Trophoblast cell (in vitro differentiated cells and primary cell): ENCODE measurements around the gene CXCR2.

Experiments
- DNase-seq, 2 donors: peaks; one replicate each; pipeline ENCODE4 v3.0.0-alpha.2; 2016
- H2AFZ ChIP-seq: 2 replicates; pipeline ENCODE4 v1.6.1; 2013; ENCODE audit warnings: low read length, moderate library complexity, mild to moderate bottlenecking; ENCODE audit not compliant: insufficient read depth, poor library complexity
- H2AK5ac ChIP-seq: 2 replicates; pipeline ENCODE4 v1.6.1; 2013; ENCODE audit warnings: mild to moderate bottlenecking, low read length
- H2BK120ac ChIP-seq: 2 replicates; pipeline ENCODE4 v1.6.1; 2013; ENCODE audit warnings: low read length, mild to moderate bottlenecking, moderate library complexity; ENCODE audit not compliant: insufficient read depth, poor library complexity
- H2BK12ac ChIP-seq: 2 replicates; pipeline ENCODE4 v1.6.1; 2013; ENCODE audit warnings: mild to moderate bottlenecking, low read length, moderate library complexity
- H2BK5ac ChIP-seq: 2 replicates; pipeline ENCODE4 v1.6.1; 2013; ENCODE audit warnings: low read length, low read depth, moderate library complexity, mild to moderate bottlenecking; ENCODE audit not compliant: poor library complexity
- H3K14ac ChIP-seq: 2 replicates; pipeline ENCODE4 v1.6.1; 2013; ENCODE audit warnings: mild to moderate bottlenecking, low read length
- H3K18ac ChIP-seq: 2 replicates; pipeline ENCODE4 v1.6.1; 2013; ENCODE audit warnings: mild to moderate bottlenecking, low read length
- H3K23ac ChIP-seq: 2 replicates; pipeline ENCODE4 v1.6.1; 2013; ENCODE audit warnings: low read length
- H3K27ac ChIP-seq: 2 replicates; pipeline ENCODE4 v1.5.1; 2013; ENCODE audit warnings: low read depth, mild to moderate bottlenecking, inconsistent platforms, low read length, moderate library complexity
- H3K27me3 ChIP-seq: 2 replicates; pipeline ENCODE4 v1.6.1; 2013; ENCODE audit warnings: inconsistent platforms, mild to moderate bottlenecking, low read length, moderate library complexity; ENCODE audit not compliant: insufficient read depth
- H3K36me3 ChIP-seq, 2 experiments: 1 replicate in 1 of 2; 2 replicates in 1 of 2; pipeline ENCODE4 v1.6.1; 2013; ENCODE audit warnings: low read length in 2 of 2, mild to moderate bottlenecking in 2 of 2, moderate library complexity in 1 of 2; ENCODE audit not compliant: insufficient read depth in 2 of 2, control insufficient read depth in 1 of 2
- H3K4ac ChIP-seq: 2 replicates; pipeline ENCODE4 v1.6.1; 2013; ENCODE audit warnings: low read depth, mild to moderate bottlenecking, low read length, moderate library complexity
- H3K4me1 ChIP-seq, 2 experiments: 1 replicate in 1 of 2; 2 replicates in 1 of 2; pipeline ENCODE4 v1.6.1; 2013; ENCODE audit warnings: low read length in 2 of 2, mild to moderate bottlenecking in 2 of 2, moderate library complexity in 1 of 2; ENCODE audit not compliant: insufficient read depth in 2 of 2, control insufficient read depth in 1 of 2
- H3K4me2 ChIP-seq: 2 replicates; pipeline ENCODE4 v1.6.1; 2013; ENCODE audit warnings: inconsistent platforms, mild to moderate bottlenecking, low read length, moderate library complexity
- H3K4me3 ChIP-seq: 2 replicates; pipeline ENCODE4 v1.5.1; 2013; ENCODE audit warnings: mild to moderate bottlenecking, low read depth, low read length, inconsistent platforms
- H3K79me1 ChIP-seq: one replicate; pipeline ENCODE4 v1.6.1; 2013; ENCODE audit warnings: low read length
- H3K79me2 ChIP-seq: 2 replicates; pipeline ENCODE4 v1.6.1; 2013; ENCODE audit warnings: low read length, mild to moderate bottlenecking; ENCODE audit not compliant: control insufficient read depth, insufficient read depth, poor library complexity
- H3K9ac ChIP-seq: 2 replicates; pipeline ENCODE4 v1.6.1; 2013; ENCODE audit warnings: mild to moderate bottlenecking, low read length
- H3K9me3 ChIP-seq: 2 replicates; pipeline ENCODE4 v1.6.1; 2013; ENCODE audit warnings: low read depth, mild to moderate bottlenecking, control low read depth, inconsistent platforms, low read length; ENCODE audit not compliant: insufficient read depth
- H4K12ac ChIP-seq: 2 replicates; pipeline ENCODE4 v1.6.1; 2013; ENCODE audit warnings: low read depth, mild to moderate bottlenecking, low read length, moderate library complexity
- H4K8ac ChIP-seq: 2 replicates; pipeline ENCODE4 v1.6.1; 2013; ENCODE audit warnings: low read depth, mild to moderate bottlenecking, low read length, moderate library complexity
- H4K91ac ChIP-seq: one replicate; pipeline ENCODE4 v1.6.1; 2013; ENCODE audit warnings: low read depth, mild to moderate bottlenecking, low read length, moderate library complexity
- WGBS: extraction: QIAGEN DNeasy Blood & Tissue Kit; methylation state at CpG from one replicate; pipeline ENCODE4 v1.1.7; 2013; ENCODE audit warnings: missing lambda C conversion rate; ENCODE audit not compliant: insufficient read length, insufficient coverage; ENCODE audit errors: extremely low coverage; 5-methylcytosine and 5-hydroxymethylcytosine counted together

Gene CXCR2

DNA sequence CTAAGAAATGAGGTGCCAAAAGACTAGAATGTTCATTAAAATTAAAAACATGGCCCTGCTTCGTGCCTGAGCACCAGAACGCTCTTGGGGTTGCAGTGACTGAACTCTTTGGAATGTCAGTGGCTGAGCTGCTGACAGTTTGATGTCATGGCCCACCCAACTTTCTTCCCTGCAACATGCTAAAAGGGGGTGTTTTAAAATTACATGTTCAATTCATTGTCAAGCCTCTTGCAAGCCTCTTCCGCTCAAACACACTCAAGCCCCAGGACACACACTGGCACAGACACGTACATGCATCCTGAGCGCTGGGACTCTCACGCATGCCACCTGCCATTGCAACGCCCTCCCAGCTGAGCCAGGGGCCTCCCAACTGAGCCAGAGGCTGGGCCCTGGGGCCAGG, 44.1 kb upstream of the CXCR2 start:
- H3K79me2 ChIP-seq, result no peaks in the 10 kb centered on the region
- H2AK5ac ChIP-seq, result no peak overlapping the region
- H3K9me3 ChIP-seq, result peaks cover 3% of the 10 kb centered on the region
- no peak overlapping the region for H3K4me2 ChIP-seq
- H4K91ac ChIP-seq, result no peak overlapping the region
- no peak overlapping the region for H3K4me3 ChIP-seq
- no CpG with 5 or more reads among the region's 7 CpGs for WGBS
- H3K9ac ChIP-seq, result no peak overlapping the region
- H3K27me3 ChIP-seq, result no peaks in the 10 kb centered on the region
- no peak overlapping the region for H2BK120ac ChIP-seq
- no peak for DNase-seq
- H3K4me1 ChIP-seq, result no peaks in the 10 kb centered on the region
- no peak overlapping the region for H2BK5ac ChIP-seq
- no peaks in the 10 kb centered on the region for H3K36me3 ChIP-seq
- H2AFZ ChIP-seq, result no peak overlapping the region
- H3K14ac ChIP-seq, result no peak overlapping the region
- H3K18ac ChIP-seq, result no peak overlapping the region
- no peak overlapping the region for H4K8ac ChIP-seq
- no peak overlapping the region for H2BK12ac ChIP-seq
- no peak overlapping the region for H3K4ac ChIP-seq
- no peaks in the 10 kb centered on the region for H3K79me1 ChIP-seq
- no peak overlapping the region for H3K23ac ChIP-seq
- no peak overlapping the region for H4K12ac ChIP-seq
- no peak overlapping the region for H3K27ac ChIP-seq

DNA sequence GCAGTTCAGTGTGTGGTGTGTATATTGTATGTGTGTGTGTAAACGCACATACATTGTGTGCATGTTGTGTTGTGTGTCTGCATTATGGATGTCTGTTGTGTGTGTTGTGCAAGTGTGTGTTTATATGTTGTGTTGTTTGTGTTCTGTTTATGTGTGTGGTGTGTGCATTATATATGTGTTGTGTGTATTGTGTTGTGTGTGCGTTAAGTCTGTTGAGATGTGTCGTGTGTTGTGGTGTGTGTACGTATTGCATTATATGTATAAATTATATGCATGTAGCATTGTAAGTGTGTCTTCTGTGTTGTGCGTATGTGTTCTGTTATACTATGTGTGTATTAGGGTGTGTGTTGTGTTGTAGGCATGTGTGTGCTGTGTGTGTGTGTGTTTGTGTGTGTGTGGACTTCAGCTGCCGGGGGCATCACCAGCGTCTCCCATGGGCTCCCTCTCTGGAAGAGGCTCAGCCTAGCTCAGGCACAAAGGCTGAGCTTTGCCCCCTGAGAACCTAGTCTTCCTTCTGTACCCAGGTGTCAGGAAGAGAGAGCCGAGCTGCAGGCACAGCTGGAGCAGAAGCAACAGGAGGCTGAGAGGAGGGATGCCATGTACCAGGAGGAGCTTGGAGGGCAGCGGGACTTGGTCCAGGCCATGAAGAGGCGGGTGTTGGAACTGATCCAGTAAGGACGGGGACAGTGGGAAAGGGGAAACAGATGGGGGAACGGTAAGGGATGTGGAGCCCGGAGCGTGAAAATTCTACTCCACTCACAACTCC, 43.1 kb upstream of the CXCR2 start:
- H3K4me2 ChIP-seq, result no peak overlapping the region
- no peaks in the 10 kb centered on the region for H3K36me3 ChIP-seq
- no peaks in the 10 kb centered on the region for H3K4me1 ChIP-seq
- H3K79me2 ChIP-seq, result no peaks in the 10 kb centered on the region
- H3K27me3 ChIP-seq, result no peaks in the 10 kb centered on the region
- no peak overlapping the region for H2BK12ac ChIP-seq
- H3K9me3 ChIP-seq, result peaks cover 3% of the 10 kb centered on the region
- H2BK120ac ChIP-seq, result no peak overlapping the region
- H3K27ac ChIP-seq, result no peak overlapping the region
- DNase-seq, result no peak
- H3K4ac ChIP-seq, result no peak overlapping the region
- no peak overlapping the region for H3K23ac ChIP-seq
- whole genome bisulfite sequencing, result 100% methylated on average over 3 of the region's 14 CpGs
- no peak overlapping the region for H2BK5ac ChIP-seq
- H3K79me1 ChIP-seq, result no peaks in the 10 kb centered on the region
- no peak overlapping the region for H4K8ac ChIP-seq
- H2AFZ ChIP-seq, result no peak overlapping the region
- H2AK5ac ChIP-seq, result no peak overlapping the region
- no peak overlapping the region for H4K12ac ChIP-seq
- H3K14ac ChIP-seq, result no peak overlapping the region
- H3K4me3 ChIP-seq, result no peak overlapping the region
- no peak overlapping the region for H3K18ac ChIP-seq
- H3K9ac ChIP-seq, result no peak overlapping the region
- no peak overlapping the region for H4K91ac ChIP-seq

DNA sequence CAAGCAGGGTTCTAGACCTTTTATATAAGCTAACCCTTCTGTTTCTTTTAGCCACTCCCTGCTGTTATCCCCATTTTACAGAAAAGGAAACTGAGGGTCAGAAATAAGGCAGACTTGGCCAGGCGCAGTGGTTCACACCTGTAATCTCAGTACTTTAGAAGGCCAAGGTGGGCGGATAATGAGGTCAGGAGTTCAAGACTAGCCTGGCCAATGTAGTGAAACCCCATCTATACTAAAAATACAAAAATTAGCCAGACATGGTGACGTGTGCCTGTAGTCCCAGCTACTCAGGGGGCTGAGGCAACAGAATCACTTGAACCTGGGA, 42.5 kb upstream of the CXCR2 start:
- no peak overlapping the region for H2BK12ac ChIP-seq
- no CpG with 5 or more reads among the region's 3 CpGs for WGBS
- no peak overlapping the region for H2BK120ac ChIP-seq
- H3K36me3 ChIP-seq, result no peaks in the 10 kb centered on the region
- H4K91ac ChIP-seq, result no peak overlapping the region
- H3K27me3 ChIP-seq, result no peaks in the 10 kb centered on the region
- H3K23ac ChIP-seq, result no peak overlapping the region
- H3K79me2 ChIP-seq, result no peaks in the 10 kb centered on the region
- H2AK5ac ChIP-seq, result no peak overlapping the region
- H3K4ac ChIP-seq, result no peak overlapping the region
- H3K9ac ChIP-seq, result no peak overlapping the region
- H3K79me1 ChIP-seq, result no peaks in the 10 kb centered on the region
- H3K27ac ChIP-seq, result no peak overlapping the region
- no peak overlapping the region for H3K18ac ChIP-seq
- no peak overlapping the region for H3K14ac ChIP-seq
- H3K4me3 ChIP-seq, result no peak overlapping the region
- H3K4me2 ChIP-seq, result no peak overlapping the region
- H3K9me3 ChIP-seq, result peaks cover 3% of the 10 kb centered on the region
- no peak overlapping the region for H4K12ac ChIP-seq
- H2BK5ac ChIP-seq, result no peak overlapping the region
- H4K8ac ChIP-seq, result no peak overlapping the region
- H2AFZ ChIP-seq, result no peak overlapping the region
- no peak for DNase-seq
- no peaks in the 10 kb centered on the region for H3K4me1 ChIP-seq

DNA sequence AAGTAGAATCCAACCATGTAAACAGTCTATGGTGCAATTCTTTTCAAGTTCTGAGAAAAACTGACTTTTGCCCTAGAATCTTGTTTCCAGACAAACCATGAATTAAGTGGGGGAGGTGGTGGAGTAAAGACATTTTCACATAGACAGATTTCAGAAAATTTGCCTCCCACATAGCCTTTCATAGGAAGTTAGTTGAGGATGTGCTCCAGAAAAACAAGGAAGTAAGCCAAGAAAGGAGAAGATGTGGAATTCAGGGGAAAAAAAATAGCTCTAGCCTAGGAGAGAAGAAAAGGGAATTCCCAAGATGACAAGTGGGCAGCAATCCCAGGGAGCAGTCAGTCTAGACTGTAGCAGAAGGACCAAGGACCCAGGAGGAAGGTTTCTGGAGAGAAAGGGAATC, 39.4 kb upstream of the CXCR2 start:
- H3K79me2 ChIP-seq, result no peaks in the 10 kb centered on the region
- H2BK12ac ChIP-seq, result no peak overlapping the region
- H2BK120ac ChIP-seq, result no peak overlapping the region
- peaks cover 5% of the 10 kb centered on the region for H3K9me3 ChIP-seq
- H3K14ac ChIP-seq, result no peak overlapping the region
- H3K36me3 ChIP-seq, result no peaks in the 10 kb centered on the region
- no peak overlapping the region for H4K91ac ChIP-seq
- DNase-seq, result no peak
- H4K12ac ChIP-seq, result no peak overlapping the region
- no peak overlapping the region for H3K9ac ChIP-seq
- H2AK5ac ChIP-seq, result no peak overlapping the region
- no peak overlapping the region for H3K23ac ChIP-seq
- no peak overlapping the region for H3K4me2 ChIP-seq
- H2AFZ ChIP-seq, result no peak overlapping the region
- no peak overlapping the region for H3K4ac ChIP-seq
- no peaks in the 10 kb centered on the region for H3K79me1 ChIP-seq
- H3K4me1 ChIP-seq, result no peaks in the 10 kb centered on the region
- H3K4me3 ChIP-seq, result no peak overlapping the region
- H2BK5ac ChIP-seq, result no peak overlapping the region
- no peak overlapping the region for H3K18ac ChIP-seq
- no peaks in the 10 kb centered on the region for H3K27me3 ChIP-seq
- no peak overlapping the region for H3K27ac ChIP-seq
- no peak overlapping the region for H4K8ac ChIP-seq
